GM10266 (cell line): Measurements from ENCODE around the gene SORCS2.

Source experiments
- DNase-seq: peaks from one replicate; pipeline ENCODE4 v3.0.0; 2012; ENCODE audit errors: extremely low spot score
- CTCF ChIP-seq: IDR thresholded peaks from 2 replicates; pipeline ENCODE4 v1.5.1; 2012; ENCODE audit warnings: mild to moderate bottlenecking, low read depth; ENCODE audit not compliant: control insufficient read depth, insufficient read depth; ENCODE audit errors: missing control alignments

SORCS2 gene

GRCh38 chr4:7394681-7395451 lies 202.5 kb downstream of the SORCS2 start:
- DNase-seq = no peak
- no peak for TF ChIP-seq CTCF

- no peak for DNase-seq
- no peak for TF ChIP-seq CTCF
Observed at GRCh38 chr4:7395645-7396044, 203.3 kb downstream of the SORCS2 start.

GRCh38 chr4:7396186-7396910 lies 204.0 kb downstream of the SORCS2 start:
- DNase-seq = no peak
- no peak for TF ChIP-seq CTCF

- TF ChIP-seq CTCF = no peak
- no peak for DNase-seq
Observed at GRCh38 chr4:7397206-7398103, 205.1 kb downstream of the SORCS2 start.

DNA sequence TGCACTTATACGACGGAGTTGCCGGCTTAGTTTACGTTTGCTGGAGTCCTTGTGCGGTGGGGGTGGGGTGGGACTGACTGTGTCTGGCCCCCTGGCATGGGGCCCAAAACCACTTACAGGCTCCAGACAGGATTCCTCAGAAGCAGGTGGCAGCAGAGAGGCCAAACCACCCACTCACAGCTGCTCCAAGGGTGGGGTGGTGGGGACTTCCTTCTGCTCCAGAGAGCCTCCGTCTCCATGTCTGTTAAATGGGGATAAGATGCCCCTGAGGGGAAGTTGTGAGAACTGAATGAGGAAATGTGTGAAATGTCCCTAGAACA lies 205.7 kb downstream of the SORCS2 start:
- TF ChIP-seq CTCF = no peak
- no peak for DNase-seq

DNA sequence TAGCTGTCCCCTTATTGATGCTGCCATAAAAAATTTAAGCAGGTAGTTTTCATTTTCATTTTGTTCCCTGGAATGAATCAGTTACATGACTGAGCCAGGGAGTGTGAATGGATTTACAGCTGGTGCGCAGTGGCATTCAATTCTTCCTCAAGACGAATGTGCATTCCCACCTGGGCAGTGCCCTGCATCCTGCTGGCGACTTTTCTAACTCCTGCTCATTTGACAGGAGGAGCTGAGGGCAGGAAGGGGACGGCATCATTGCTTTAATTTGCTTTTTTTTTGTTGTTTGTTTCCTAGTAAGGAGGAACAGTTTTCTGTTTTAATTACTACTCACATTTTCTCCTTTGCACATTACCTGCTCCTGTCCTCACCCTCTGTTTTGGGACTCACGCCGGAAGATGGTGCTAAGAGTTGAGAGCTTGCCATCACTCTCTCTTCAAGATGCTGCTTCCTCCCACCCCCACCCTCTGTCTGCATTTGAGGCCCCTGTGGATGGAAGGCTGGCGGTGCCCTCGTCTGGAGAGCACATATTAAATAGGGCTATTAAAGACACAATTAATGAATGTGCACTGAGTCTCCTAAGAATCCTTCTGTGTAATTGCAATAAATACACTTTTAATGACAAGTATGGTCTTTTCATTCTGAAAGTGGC lies 206.6 kb downstream of the SORCS2 start:
- no peak for TF ChIP-seq CTCF

More for the DNA sequence above, 206.6 kb downstream of the SORCS2 start:
- no peak for DNase-seq
